Neural progenitor cell (in vitro differentiated cells): ENCODE measurements around the gene PMPCA. TPM values are rescaled to one million over a fixed set of nuclear protein-coding genes. Genes with fewer than 3 reads are reported as not detected.

ENCODE experiments used
- DNase-seq: peaks from one replicate; pipeline ENCODE4 v3.0.0-alpha.2; 2016; ENCODE audit warnings: low spot score
- H2AFZ ChIP-seq: fragments of 200-600 bp; sonication (generic); replicated peaks from 2 replicates; pipeline ENCODE4 v1.6.1; 2016; ENCODE audit warnings: antibody characterized with exemption
- H3F3A ChIP-seq: fragments of 200-600 bp; sonication (generic); 2 replicates; pipeline ENCODE4 v1.6.1; 2016; ENCODE audit warnings: antibody characterized with exemption, low read depth
- H3K27ac ChIP-seq: fragments of 200-600 bp; sonication (generic); 2 replicates; pipeline ENCODE4 v1.5.1; 2016; ENCODE audit warnings: mild to moderate bottlenecking
- H3K27me3 ChIP-seq: fragments of 200-600 bp; sonication (generic); 2 replicates; pipeline ENCODE4 v1.6.1; 2016; ENCODE audit warnings: mild to moderate bottlenecking, moderate library complexity
- H3K36me3 ChIP-seq: fragments of 200-600 bp; sonication (generic); 2 replicates; pipeline ENCODE4 v1.5.1; 2016
- H3K4me1 ChIP-seq: fragments of 200-600 bp; sonication (generic); 2 replicates; pipeline ENCODE4 v1.6.1; 2016; ENCODE audit warnings: mixed run types
- H3K4me2 ChIP-seq: fragments of 200-600 bp; sonication (generic); 2 replicates; pipeline ENCODE4 v1.6.1; 2016
- H3K4me3 ChIP-seq: fragments of 200-600 bp; sonication (generic); 2 replicates; pipeline ENCODE4 v1.5.1; 2016
- H3K79me2 ChIP-seq: fragments of 200-600 bp; sonication (generic); 2 replicates; pipeline ENCODE4 v1.6.1; 2016; ENCODE audit warnings: low read depth
- H3K9ac ChIP-seq: fragments of 200-600 bp; sonication (generic); 2 replicates; pipeline ENCODE4 v1.6.1; 2016
- H3K9me3 ChIP-seq: fragments of 200-600 bp; sonication (generic); 2 replicates; pipeline ENCODE4 v1.5.1; 2016; ENCODE audit warnings: low read depth
- H4K20me1 ChIP-seq: fragments of 200-600 bp; sonication (generic); 2 replicates; pipeline ENCODE4 v1.6.1; 2016; ENCODE audit warnings: low read depth
- H3K27ac Mint-ChIP-seq: 3 replicates; pipeline ENCODE4 v1.8.0; 2021; ENCODE audit warnings: mixed read lengths
- H3K27me3 Mint-ChIP-seq: 2 replicates; pipeline ENCODE4 v1.8.0; 2022; ENCODE audit warnings: low read depth, mild to moderate bottlenecking, inconsistent platforms, moderate library complexity, mixed read lengths; ENCODE audit not compliant: insufficient read depth
- H3K36me3 Mint-ChIP-seq: 3 replicates; pipeline ENCODE4 v1.8.0; 2021; ENCODE audit warnings: mixed read lengths
- H3K4me1 Mint-ChIP-seq: 3 replicates; pipeline ENCODE4 v1.8.0; 2021; ENCODE audit warnings: mixed read lengths
- H3K4me3 Mint-ChIP-seq: 3 replicates; pipeline ENCODE4 v1.8.0; 2021; ENCODE audit warnings: mild to moderate bottlenecking, moderate library complexity, mixed read lengths
- H3K9me3 Mint-ChIP-seq: 3 replicates; pipeline ENCODE4 v1.8.0; 2020; ENCODE audit warnings: mixed read lengths
- EZH2 ChIP-seq: fragments of 200-600 bp; sonication (generic); IDR thresholded peaks from 2 replicates; pipeline ENCODE4 v1.6.1; 2017; ENCODE audit warnings: antibody characterized with exemption, mild to moderate bottlenecking, moderate library complexity
- EZH2phosphoT487 ChIP-seq: fragments of 200-600 bp; sonication (generic); IDR thresholded peaks from 2 replicates; pipeline ENCODE4 v1.6.1; 2017; ENCODE audit warnings: antibody characterized with exemption
- total RNA-seq: library from RNA; depleted of rRNA; stranded (reverse); fragments of >200 nt; gene quantifications from 2 replicates; pipeline ENCODE4 v1.2.3, GENCODE V29; 2015; ENCODE audit warnings: low replicate concordance
- TF ChIP-seq, protein P1 (sequence below): fragments of 200-600 bp; sonication (generic); IDR thresholded peaks from 2 replicates; pipeline ENCODE4 v1.5.1; 2017; ENCODE audit warnings: antibody characterized with exemption, mild to moderate bottlenecking

PMPCA gene
- total RNA-seq, 1 donor from 2014 or later = 51.3 TPM

DNA sequence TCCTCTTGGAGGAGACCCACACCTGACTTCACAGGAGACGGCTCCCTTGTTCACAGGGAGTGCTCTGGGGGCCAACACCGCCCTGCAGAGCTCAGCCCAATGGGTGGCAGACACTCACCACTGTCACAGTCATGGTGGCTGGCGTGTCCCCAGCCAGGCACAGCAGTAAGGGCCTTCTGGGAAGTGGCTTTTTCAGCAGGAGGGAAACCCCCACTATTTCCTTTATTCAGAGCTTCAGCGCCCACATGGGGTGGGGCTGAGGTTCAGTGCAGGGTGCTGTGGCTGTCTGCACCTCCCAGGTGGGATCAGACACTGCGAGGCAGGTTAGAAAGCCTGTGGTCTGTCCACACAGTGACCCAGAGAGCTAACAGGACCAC lies 6.9 kb upstream of the PMPCA start:
- Mint-ChIP-seq H3K27me3 (peaks cover 16% of the 10 kb centered on the region), H3K36me3 (peaks cover 18% of the 10 kb centered on the region), H3K9me3 (no peaks in the 10 kb centered on the region), H3K27ac (no peak overlapping the region), H3K4me3 (no peak overlapping the region), H3K4me1 (peaks cover 14% of the 10 kb centered on the region)
- Histone ChIP-seq H4K20me1 (peaks cover 13% of the 10 kb centered on the region), H2AFZ (no peak overlapping the region), H3K4me1 (no peaks in the 10 kb centered on the region), H3K9me3 (no peaks in the 10 kb centered on the region), H3K4me2 (no peak overlapping the region), H3K9ac (no peak overlapping the region), H3K36me3 (peaks cover 3% of the 10 kb centered on the region), H3K79me2 (peaks cover 16% of the 10 kb centered on the region), H3K4me3 (no peak overlapping the region), H3K27ac (no peak overlapping the region), H3K27me3 (no peaks in the 10 kb centered on the region), H3F3A (peaks cover 18% of the 10 kb centered on the region)
- TF ChIP-seq EZH2phosphoT487 = no peak
- TF ChIP-seq, protein P1, sequence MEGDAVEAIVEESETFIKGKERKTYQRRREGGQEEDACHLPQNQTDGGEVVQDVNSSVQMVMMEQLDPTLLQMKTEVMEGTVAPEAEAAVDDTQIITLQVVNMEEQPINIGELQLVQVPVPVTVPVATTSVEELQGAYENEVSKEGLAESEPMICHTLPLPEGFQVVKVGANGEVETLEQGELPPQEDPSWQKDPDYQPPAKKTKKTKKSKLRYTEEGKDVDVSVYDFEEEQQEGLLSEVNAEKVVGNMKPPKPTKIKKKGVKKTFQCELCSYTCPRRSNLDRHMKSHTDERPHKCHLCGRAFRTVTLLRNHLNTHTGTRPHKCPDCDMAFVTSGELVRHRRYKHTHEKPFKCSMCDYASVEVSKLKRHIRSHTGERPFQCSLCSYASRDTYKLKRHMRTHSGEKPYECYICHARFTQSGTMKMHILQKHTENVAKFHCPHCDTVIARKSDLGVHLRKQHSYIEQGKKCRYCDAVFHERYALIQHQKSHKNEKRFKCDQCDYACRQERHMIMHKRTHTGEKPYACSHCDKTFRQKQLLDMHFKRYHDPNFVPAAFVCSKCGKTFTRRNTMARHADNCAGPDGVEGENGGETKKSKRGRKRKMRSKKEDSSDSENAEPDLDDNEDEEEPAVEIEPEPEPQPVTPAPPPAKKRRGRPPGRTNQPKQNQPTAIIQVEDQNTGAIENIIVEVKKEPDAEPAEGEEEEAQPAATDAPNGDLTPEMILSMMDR = no peak
- DNase-seq = no peak

DNA sequence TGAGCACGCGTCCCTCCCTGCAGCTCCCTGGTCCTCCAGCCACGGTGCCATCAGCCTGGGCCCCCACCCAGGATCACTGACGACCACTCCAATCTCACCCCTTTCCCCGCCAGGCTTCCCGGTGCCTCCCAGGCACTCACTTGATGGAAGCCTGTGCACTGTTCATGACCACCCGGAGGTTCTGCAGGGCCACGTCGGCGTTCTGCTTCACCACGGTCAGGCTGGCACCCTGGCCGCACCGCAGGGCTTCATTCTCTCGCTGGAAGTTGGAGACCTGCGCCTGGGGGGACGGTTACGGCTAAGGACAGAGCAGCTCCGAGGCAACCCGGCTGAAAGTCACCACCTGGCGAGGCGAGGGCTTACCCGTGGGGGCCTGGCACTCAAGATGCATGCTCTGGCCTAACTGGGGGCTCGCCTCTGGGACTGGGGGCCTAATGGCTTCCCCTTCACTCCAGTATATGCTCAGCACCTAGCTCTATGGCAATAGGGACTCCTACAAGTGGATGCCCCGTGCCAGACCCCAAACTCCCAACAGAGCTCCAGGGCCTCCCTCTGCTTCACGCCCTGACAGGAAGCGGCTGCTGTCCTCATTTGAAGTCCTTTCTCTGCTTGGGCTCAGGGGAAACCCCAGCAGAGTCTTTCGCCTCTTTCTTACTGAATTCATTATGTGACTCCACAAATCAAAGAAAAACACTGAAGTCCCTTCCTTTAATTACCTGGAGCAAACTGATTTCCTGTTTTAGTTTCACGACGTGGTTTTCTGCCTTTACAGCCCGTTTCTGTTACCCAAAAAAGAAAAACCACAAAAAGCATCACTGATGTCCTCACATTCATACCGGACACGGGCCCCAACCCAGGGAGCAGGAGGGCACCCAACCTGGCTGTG lies 6.3 kb upstream of the PMPCA start:
- no peaks in the 10 kb centered on the region for H3K27me3 ChIP-seq
- H3K4me1 ChIP-seq = peaks cover under 1% of the 10 kb centered on the region
- no peak overlapping the region for H2AFZ ChIP-seq
- TF ChIP-seq EZH2phosphoT487 = no peak
- TF ChIP-seq EZH2 = no peak
- TF ChIP-seq, protein P1 = no peak
- H3K36me3 Mint-ChIP-seq = peaks cover 18% of the 10 kb centered on the region
- DNase-seq = no peak
- H3K4me2 ChIP-seq = no peak overlapping the region
- peak overlapping the region; percentile 53 for H3K4me3 Mint-ChIP-seq
- H3K36me3 ChIP-seq = peaks cover 3% of the 10 kb centered on the region
- no peak overlapping the region for H3K27ac ChIP-seq
- no peaks in the 10 kb centered on the region for H3K9me3 ChIP-seq
- H3K79me2 ChIP-seq = peaks cover 16% of the 10 kb centered on the region
- peaks cover 18% of the 10 kb centered on the region for H3F3A ChIP-seq
- peaks cover 13% of the 10 kb centered on the region for H3K4me1 Mint-ChIP-seq
- no peaks in the 10 kb centered on the region for H3K9me3 Mint-ChIP-seq
- H3K4me3 ChIP-seq = no peak overlapping the region
- H3K27me3 Mint-ChIP-seq = peaks cover 16% of the 10 kb centered on the region
- H3K9ac ChIP-seq = no peak overlapping the region
- H3K27ac Mint-ChIP-seq = no peak overlapping the region
- H4K20me1 ChIP-seq = peaks cover 13% of the 10 kb centered on the region

DNA sequence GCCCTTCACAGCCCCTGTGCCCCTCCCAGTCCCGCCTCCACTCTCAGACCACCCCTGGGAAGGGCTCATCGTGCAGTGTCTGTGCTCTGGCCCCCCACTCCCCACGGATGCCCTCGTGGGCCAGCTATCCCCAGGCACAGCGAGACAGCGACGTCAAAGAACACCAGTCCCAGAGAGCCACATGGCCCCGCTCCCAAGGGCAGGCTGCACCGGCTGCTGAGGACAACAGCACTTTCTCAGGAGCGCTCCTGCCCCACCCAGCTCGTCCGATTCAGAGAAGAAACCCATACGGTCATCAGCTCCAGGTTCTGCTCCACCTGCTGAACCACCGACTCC lies 5.7 kb upstream of the PMPCA start:
- peaks cover 16% of the 10 kb centered on the region for H3K27me3 Mint-ChIP-seq
- H3K36me3 Mint-ChIP-seq = peaks cover 18% of the 10 kb centered on the region

More for the DNA sequence above, 5.7 kb upstream of the PMPCA start:
- H3K36me3 ChIP-seq = peaks cover 3% of the 10 kb centered on the region
- no peaks in the 10 kb centered on the region for H3K27me3 ChIP-seq
- H3K4me1 ChIP-seq = peaks cover 7% of the 10 kb centered on the region
- H3K9me3 ChIP-seq = no peaks in the 10 kb centered on the region
- H3K27ac Mint-ChIP-seq = no peak overlapping the region
- peaks cover 14% of the 10 kb centered on the region for H4K20me1 ChIP-seq
- no peak overlapping the region for H3K27ac ChIP-seq
- TF ChIP-seq EZH2phosphoT487 = no peak
- TF ChIP-seq EZH2 = no peak
- TF ChIP-seq, protein P1 = no peak
- H3K4me1 Mint-ChIP-seq = peaks cover 18% of the 10 kb centered on the region
- H3K9me3 Mint-ChIP-seq = no peaks in the 10 kb centered on the region
- no peak overlapping the region for H3K4me3 ChIP-seq
- H3K79me2 ChIP-seq = peaks cover 16% of the 10 kb centered on the region
- DNase-seq = no peak
- H3K4me3 Mint-ChIP-seq = no peak overlapping the region
- H2AFZ ChIP-seq = no peak overlapping the region
- H3F3A ChIP-seq = peaks cover 18% of the 10 kb centered on the region
- H3K4me2 ChIP-seq = no peak overlapping the region
- H3K9ac ChIP-seq = no peak overlapping the region
